ENCODE measurements around the gene CIAPIN1.

CIAPIN1 gene

DNA sequence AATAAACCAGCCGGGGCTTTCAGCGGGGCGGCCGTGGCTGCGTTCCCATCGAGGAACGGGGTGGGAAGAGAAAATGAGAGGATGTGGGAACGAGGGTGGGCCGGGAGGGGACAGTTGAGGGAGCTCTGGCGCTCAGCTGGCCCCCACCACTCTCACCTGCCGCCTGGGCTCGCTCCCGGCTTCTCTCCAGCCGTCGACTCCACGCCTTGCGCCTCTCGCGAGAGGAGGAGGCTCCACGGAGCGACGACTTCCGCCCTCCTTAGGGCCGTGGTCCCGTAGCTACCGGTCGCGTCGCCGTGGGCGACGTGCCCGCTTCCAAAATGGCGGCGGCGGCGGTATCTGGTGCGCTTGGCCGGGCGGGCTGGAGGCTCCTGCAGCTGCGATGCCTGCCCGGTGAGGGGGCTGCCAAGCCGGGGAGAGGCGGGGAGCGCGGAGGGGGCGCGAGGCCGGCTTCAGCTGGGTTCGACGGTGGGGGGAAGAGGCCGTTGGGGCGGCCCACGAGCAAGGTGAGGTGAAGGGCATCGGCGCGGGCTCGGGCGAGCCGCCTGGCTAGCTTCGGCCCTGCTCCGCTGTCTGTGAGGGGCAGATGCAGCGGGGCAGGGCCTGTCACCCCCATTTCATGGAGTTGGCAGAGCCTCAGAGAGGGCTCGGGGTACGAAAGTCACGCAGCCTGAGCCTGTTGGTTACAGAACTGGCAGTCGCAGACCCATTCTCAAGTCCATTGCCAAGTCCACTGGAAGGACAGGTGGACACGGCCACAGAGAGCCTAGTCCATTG lies at the start of gene CIAPIN1, which contains the start of gene COQ9:
TSS of gene CIAPIN1 (minus strand) at position 200 of the 777 bp plus-strand sequence. CDS start 6,457 bp downstream, outside the sequence.
TSS of gene COQ9 (plus strand) at position 294 of the 777 bp plus-strand sequence. CDS start at position 321, 27 bp downstream.
- DNase-seq, result peak; percentile 94

DNA sequence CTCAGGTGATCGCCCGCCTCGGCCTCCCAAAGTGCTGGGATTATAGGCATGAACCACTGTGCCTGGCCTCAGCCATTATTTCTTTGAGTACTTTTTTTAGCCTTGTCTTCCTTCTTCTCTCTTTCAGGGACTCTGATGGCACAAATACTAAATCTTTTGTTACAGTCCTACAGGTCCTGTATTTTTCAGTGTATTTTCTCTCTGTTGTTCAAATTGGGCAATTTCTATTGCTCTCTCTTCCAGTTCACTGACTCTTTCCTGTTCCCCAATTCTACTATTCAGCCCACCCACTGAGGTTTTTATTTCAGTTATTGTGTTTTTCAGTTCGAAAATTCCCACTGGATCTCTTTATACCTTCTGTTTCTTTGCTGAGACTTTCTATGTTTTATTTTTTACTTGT lies 46.6 kb upstream of the CIAPIN1 start:
- DNase-seq, result no peak

DNA sequence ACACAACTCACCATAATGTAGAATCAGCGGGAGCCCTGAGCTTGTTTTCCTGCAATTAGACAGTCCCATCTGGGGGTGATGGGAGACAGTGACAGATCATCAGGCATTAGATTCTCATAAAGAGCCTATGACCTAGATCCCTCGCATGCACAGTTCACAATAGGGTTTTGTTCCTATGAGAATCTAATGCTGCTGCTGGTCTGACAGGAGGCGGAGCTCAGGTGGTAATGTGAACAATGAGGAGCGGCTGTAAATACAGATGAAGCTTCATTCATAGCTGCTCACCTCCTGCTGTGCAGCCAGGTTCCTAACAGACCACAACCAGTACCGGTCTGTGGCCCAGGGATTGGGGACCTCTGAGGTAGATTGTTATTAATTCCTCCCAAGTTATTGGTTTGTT lies 42.0 kb upstream of the CIAPIN1 start:
- DNase-seq, result no peak

DNA sequence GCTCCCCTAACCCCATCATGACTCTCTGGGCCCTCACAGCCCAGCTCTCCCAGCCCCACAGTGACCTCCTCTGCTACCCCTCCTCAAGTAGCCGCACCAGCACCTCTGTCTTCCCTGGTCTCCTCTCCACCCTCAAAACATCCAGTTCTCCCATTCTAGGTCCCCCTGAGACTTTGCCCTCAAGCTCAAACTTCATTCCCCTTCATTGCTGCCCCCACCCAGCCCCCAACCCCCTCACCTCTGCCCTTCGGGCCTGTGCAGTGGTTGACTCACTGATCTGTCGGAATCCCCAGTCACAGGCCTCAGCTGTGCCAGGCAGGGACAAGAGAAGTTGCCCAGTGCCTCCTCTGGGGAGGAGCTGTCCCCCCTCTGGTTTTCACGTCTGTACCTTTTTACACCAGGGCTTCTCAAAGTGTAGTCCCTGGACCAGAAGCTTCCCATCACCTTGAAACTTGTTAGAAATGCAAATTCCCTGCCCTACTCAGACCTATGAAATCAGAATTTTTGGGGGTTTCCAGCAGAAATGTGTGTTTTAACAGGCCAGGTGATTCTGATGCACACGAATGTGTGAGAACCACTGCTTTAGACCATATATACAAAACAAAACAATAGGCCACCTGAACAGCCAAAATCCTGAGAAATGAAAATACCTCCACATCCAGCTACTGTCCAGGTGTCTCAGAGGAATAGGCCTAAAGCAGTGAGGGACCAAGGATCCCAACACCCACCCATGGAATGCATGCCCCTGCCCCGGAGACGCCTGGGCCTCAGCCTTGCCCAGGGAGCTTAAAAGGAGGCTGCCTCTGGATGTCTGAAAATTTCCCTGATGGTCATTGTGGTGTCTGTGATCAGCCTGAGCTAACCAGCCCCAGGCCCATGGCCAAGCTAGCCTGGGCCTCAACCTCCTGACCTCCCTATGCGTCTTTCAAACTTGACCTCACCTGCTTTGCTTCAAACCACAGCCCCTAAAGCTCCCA lies 40.0 kb upstream of the CIAPIN1 start:
- no peak for DNase-seq

DNA sequence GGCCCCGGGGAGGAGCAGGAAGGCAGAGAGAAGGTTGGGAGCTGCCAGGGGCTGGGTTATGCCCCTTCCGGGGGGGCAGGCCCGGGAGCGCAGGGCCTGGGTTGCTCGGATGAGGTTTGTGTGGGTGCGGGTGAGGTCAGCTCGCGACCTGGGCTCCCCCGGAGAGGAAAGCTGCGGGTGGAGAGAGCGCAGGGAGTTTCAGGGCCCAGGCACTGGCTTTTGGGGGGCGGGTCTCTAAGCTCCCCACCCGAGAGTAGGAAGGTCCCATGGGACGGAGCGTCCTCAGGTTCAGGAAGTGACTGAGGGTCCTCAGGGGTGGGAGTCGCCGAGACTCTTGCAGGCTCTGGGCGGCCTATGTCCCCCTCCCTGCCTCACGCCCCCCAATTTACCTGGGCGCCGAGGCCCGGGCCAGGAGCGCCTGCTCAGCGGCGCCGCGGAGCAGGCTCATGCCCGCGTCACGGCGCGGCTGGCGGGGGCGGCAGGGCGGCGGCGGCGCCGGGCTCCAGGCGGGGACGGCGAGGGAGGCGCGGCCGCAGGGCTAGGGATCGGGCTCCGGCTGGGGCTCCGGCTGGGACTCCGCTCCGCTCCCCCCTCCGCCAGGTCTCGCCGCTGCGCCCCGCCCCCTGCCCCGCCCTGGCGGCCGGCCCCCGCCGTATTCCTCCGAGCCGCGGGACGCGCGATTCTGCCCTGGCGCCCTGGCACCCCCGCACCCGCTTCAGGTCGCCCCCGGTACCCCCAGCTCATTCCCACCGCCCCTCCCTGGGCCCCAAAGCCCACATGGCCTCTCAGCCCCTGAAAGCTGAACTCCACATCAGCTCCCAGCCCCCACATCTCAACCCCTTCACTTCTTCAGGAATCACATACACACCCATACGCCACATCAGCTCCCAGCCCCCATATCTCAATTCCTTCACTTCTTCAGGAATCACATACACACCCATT lies 39.0 kb upstream of the CIAPIN1 start, which contains the start of gene DOK4:
TSS of gene DOK4 (minus strand) at position 578 of the 942 bp plus-strand sequence. CDS start 6,986 bp downstream, outside the sequence.
- DNase-seq, result peak; percentile 55

DNA sequence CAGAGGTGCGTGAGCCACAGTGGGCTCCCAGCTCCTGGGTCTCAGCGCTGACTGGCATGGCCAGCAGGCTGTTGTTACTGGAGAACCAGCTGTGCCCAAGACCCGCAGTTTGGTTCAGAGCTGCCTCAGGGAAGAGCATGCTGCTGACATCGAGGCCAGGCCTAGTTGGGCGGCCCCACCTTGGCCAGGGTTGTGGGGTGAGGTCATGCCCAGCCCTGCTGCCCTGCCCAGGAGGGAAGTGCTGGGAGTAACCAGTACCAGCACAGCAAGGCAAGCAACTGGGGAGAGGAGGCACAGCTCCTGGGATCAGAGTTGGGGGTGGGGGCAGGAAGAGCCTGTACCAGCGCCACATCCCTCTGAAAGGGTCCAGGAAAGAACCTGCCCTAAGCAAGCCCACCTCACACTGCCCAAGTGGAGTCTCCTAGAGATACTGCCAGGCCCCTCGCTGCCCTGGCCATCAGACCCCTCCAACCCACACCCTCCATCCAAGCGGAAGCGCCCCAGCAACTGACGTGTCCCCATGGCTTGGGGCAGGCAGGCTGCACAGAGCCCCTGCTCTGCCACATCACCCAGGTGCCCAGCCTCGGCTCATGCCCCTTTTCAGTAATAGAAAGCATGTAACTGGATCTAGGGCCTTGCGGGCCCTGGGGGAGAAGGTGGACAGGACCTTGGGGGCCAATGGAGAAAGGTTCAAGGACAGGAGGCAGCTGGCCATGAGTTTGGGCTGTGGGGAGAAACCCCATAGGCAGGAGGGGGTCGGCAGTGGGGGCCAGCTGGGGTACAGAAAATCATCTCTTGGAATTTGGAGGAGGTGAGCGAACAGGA lies 38.1 kb upstream of the CIAPIN1 start:
- DNase-seq, result no peak

DNA sequence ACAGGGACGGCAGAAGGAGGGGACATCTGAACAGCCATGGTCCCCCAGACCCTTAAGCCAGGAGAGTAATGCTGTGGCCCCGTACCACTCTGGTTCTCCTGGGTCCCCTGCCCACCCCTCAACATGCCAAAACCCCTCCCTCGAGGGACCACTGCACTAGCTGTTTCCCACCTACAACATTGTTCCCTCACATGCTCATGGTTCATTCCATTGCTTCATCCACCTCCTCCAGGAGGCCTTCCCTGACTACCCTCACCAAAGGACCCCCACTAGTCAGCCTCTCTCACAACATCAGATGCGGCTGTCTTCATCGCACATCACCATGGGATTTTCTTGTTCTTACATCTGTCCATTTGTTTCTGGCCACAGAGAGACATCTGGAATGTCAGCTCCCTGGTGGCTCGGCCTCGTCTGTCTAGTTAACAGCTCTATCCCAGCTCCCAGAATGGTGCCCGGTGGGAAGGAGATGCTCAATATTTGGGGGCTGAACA lies 37.4 kb upstream of the CIAPIN1 start:
- DNase-seq, result no peak

DNA sequence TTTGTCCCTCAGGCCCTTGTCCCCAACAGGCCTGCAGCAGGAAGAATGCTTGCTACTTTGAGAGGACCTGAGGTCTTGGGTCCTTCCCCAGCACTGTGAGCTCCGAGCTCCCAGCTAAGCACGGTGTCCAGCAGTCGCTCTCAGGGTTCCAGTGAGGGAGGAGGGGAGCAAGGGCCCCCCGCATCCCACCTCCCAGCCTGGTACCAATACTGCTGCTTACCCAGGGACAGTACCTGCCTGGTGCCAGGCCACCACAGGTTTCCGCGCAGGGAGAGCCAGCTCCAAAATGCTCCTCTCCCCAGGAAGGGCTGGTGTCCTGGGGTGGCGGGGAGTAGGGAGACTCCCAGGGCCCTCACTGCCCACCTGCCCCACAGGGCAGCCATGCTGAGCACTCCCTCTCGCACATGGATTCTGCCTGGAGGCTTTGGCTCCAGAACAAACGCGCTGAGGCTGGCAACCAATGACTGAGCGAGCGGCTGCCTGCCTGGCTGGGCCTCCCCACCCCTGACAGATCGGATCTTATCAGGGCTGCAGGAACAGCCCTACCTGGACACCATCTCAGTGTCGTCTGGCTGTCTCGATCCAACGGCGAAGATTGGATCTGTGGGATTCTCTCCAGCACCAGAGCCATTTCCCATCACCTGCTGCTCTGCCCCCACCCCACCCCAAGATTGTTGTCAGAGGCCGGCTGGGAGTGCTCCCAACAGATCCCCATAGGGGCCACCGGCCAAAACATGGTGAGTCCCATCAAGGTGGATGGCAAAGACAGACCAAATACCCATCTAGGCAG lies 36.7 kb upstream of the CIAPIN1 start:
- no peak for DNase-seq

DNA sequence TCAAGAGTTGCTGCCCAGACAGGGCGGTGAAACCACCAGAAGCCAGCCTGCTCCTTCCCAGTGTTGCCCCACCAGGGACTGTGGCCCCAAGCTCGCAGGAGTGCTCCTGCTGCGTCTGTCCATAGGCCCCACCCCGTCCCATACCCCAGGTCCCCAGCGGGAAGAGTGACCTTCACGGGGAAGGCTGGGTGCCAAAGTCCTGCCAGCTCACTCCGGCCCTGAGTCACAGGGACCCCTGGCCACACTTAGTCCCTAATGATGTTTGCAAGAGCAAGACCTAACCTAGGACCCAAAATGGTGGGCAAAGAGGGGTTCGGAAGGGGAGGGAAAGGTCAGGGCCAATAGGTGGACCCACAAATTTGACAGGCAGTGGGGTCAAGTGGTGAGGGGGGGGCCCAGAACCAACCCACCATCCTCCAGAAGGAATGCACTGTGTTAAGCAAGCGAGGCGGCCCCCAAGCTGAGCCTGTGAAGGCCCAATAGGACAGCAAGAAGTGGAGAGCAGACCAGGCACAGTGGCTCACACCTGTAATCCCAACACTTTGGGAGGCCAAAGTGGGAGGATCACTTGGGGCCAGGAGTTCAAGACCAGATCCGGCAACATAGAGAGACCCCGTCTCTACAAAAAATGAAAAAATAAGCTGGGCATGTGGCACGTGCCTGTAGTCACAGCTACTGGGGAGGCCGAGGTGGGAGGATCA lies 35.8 kb upstream of the CIAPIN1 start:
- DNase-seq, result no peak

DNA sequence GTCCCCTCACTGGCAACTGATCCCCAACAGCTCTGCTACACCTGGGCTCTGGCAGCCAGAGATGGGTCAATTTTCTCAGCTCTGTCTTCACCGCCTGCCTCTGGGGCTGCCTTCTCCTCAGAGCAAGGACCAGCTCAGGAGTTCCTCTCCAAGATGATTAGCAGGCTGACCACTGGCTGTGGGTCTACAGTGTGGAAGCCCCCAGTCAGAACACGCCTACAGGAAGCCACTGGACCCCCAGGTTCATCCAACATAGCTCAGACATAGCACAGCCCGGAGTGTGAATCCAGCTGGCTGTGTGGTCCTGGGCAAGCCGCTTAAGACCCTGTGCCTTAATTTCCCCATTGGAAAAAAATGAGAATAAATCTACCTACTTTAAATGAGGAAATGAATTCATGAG lies 34.2 kb upstream of the CIAPIN1 start:
- DNase-seq, result no peak

DNA sequence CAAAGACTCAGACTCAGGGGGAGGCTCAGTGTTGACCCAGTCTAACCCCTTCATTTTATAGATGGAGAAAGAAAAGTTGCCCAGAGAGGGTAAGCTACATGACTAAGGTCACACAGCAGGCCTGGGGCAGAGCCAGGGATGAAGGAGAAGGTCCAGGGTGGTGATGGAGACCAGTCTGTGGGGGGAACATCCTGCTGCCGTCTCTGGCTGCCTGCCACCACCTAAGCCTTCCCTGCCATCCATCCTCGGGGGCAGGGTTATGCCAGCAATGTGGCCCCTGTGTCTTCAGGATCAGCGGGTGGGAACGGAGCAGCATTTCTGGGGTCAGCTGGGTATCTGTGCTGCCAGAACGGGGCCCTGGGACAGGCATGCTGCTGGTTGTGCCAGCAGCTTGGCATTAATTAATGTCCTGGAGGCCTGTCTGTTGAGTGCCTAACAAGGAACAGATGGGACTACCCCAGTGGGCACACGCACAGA lies 33.6 kb upstream of the CIAPIN1 start:
- no peak for DNase-seq

DNA sequence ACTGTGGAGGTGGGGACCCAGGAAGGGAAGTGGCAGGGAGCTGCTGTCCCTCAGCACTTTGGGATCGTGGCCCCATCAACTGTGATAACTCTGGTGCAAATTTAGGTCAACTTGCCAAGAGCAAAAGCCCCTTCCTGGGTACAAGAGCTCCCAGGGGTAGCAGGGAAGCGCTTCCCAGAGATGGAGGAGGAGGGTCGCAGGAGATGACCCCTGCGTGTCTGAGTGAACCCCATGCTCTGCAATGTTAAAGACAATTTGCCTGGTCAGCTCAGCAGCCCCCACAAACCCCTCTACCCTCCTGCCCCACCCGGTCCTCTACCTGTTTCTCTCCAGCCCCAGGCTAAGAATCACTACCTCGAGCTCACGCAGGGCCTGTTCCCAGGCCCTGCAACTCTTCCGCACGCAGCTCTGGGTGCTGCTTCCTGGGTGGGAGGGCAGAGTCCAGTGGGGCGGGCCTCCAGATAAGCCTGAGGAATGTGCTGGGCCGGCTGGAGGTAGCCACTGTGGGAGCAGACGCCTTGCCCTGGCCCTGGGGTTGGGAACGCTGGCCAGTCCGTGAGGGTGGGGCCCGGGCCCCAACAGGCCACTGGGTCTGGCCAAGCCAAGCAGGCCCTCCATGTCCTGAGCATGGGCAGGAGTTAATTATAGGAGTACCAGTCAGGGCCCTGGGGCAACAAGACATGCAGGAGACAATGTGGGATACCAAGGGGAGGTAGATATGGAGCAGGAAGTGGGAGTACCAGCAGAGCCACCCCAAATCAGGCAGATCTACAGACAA lies 33.0 kb upstream of the CIAPIN1 start:
- no peak for DNase-seq

DNA sequence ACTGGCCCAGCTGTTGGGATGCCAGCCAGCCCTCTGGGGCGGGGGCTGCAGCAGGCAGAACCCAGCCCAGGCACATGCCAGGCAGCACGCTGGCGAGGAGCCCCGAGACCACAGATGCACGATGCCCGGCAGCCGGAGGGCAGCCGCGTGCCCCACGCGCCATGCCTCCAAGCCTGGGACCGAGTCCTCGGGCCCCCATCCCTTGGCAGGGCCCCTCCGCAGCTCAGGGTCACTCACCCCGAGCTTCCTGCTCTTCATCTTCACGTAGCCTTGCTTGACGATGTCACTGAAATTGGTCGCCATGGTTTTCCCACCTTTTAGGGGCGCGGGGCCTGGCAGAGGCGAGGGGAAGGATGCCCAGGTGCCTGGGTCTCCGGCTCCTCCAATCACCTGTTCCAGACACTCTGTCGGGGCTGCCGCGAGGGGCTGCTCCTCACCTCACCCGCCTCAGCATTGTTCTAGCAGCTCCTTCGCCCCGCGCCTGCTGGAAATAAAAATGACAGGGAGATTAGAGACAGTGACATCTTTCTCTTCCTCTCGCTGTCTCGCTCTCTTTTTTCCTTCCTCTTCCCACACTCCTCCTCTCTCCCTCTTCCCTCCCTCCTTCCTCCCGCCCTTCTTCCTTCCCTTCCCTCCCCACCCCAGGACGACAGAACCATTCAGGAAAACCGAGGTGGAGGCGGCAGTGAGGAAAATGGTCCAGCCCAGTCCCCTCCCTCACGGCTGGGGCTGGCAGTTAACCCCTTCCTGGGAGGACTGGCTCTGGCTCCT lies 32.2 kb upstream of the CIAPIN1 start:
- DNase-seq, result peak; percentile 60

DNA sequence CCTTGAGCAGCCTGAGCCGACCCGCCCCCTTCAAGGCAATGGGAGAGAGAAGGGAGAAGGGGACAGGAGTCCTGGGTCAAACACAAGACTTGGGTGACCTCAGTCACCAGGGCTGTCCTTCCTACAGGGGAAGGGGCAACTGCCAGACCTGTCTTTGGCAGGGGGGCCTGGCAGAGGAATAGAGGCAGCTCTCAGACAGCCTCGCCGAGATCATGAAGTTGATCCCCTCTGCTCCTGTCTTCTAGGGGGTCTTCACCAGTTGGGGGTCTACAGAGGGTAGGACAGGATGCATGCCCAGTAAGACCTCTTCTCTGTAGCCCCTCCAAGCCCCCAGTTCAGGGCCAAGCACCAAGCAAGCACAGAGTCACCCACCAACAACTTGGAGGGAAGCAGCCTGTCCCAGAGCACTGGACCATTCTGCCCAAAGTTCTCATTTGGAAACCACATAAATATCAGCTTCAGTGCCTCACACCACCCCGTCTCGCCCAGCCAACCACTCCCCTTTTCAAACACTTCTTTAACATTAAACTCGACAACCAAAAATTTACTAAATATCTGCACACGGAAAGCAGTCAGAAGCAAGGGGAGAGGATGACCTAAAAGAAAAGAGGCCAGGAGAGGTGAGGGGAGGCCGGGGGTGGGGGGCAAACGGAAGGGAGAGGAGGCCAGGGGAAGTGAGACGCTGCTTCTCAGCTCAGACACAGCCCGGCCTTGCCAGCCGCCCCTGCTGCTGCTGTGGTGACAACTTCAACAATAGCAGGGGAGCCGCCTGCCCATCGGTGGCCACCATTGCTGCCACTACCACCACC lies 31.4 kb upstream of the CIAPIN1 start:
- DNase-seq, result no peak

DNA sequence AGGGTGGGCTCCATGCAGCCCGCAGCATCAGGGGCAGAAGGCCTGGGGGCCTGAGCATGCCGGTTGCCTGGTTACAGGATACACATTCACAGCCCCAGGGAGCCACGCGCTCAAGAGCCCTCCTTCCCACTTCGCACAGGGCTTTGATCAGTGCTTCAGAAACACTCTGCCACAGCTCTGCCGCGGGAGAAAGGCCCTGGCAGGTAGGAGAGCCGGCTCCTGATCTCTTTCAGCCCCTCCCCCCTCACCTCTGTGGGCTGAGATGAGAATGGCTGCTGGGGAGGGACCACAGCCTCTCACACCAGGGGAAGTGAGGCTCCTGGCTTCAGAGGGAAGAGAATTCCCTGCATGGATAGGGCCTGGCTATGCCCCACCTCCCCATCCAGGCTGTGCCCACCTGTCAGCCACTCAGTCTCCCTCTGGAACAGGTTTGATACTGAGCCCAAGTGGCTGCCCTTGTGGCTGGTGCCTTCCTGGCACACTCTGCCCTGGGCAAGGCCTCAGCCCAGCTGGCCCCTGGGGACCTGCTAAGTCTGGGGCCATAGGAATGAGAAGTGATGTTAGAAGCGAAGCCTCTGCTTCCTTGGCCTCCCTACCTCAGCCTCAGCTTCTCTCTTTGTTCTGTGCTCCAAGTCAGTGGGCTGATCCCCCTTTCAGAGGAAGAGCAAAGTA lies 30.5 kb upstream of the CIAPIN1 start:
- no peak for DNase-seq
